Naive thymus-derived CD4-positive, alpha-beta T cell (primary cell): ENCODE results near the gene TSPAN8. TPM values are rescaled to one million over a fixed set of nuclear protein-coding genes. Genes with fewer than 3 reads are reported as not detected.

ENCODE experiments used
- ATAC-seq: fragments of 150-1000 bp; cut with Tn5 transposase; 2 replicates; pipeline ENCODE4 v1.10.0; 2021; ENCODE audit warnings: mild to moderate bottlenecking, moderate library complexity
- CTCF ChIA-PET: fragments of 350-600 bp; sonication (Branson Sonifier 250); formaldehyde crosslinking; loops from one replicate; lab custom pipeline; 2021; ENCODE audit warnings: antibody characterized with exemption; lab: Charles Lee
- POLR2A ChIA-PET: fragments of 350-600 bp; sonication (Branson Sonifier 250); formaldehyde crosslinking; loops from one replicate; lab custom pipeline; 2021; ENCODE audit warnings: antibody characterized with exemption, inconsistent platforms; lab: Charles Lee
- DNase-seq, 9 donors: peaks; one replicate each; pipeline versions ENCODE4 v3.0.0 to v3.0.0-alpha.2; 2020 to 2022; ENCODE audit warnings: mixed read lengths in 1 of 9
- H3K27ac ChIP-seq: one replicate; pipeline ENCODE4 v1.7.0; 2013; ENCODE audit warnings: mild to moderate bottlenecking, low read depth, low read length, moderate library complexity
- H3K27me3 ChIP-seq, 2 donors: one replicate each; pipeline ENCODE4 v1.7.0; 2013; ENCODE audit warnings: low read length in 2 of 2, mild to moderate bottlenecking in 2 of 2, moderate library complexity in 2 of 2; ENCODE audit not compliant: control insufficient read depth in 2 of 2, insufficient read depth in 2 of 2
- H3K36me3 ChIP-seq, 3 experiments: 1 replicate in 2 of 3; 2 replicates in 1 of 3; pipeline ENCODE4 v1.7.0; 2013; ENCODE audit warnings: low read length in 3 of 3, mild to moderate bottlenecking in 3 of 3, moderate library complexity in 1 of 3; ENCODE audit not compliant: insufficient read depth in 3 of 3, control insufficient read depth in 2 of 3
- H3K4me1 ChIP-seq, 2 donors: one replicate each; pipeline ENCODE4 v1.7.0; 2013; ENCODE audit warnings: low read length in 2 of 2, mild to moderate bottlenecking in 2 of 2, moderate library complexity in 1 of 2; ENCODE audit not compliant: control insufficient read depth in 2 of 2, insufficient read depth in 2 of 2
- H3K4me3 ChIP-seq: 2 replicates; pipeline ENCODE4 v1.7.0; 2013; ENCODE audit warnings: mild to moderate bottlenecking, low read length
- H3K9me3 ChIP-seq, 3 experiments: 1 replicate in 2 of 3; 2 replicates in 1 of 3; pipeline ENCODE4 v1.7.0; 2013; ENCODE audit warnings: low read length in 3 of 3; ENCODE audit not compliant: control insufficient read depth in 2 of 3
- H3K27ac Mint-ChIP-seq, 9 donors: one replicate each; pipeline ENCODE4 v1.8.0; 2020 to 2022; ENCODE audit warnings: mixed read lengths in 9 of 9, mild to moderate bottlenecking in 8 of 9, moderate library complexity in 5 of 9, inconsistent platforms in 2 of 9
- H3K27me3 Mint-ChIP-seq, 5 donors: one replicate each; pipeline ENCODE4 v1.8.0; 2021 to 2022; ENCODE audit warnings: mixed read lengths in 5 of 5, mild to moderate bottlenecking in 1 of 5
- H3K36me3 Mint-ChIP-seq, 5 donors: one replicate each; pipeline ENCODE4 v1.8.0; 2020 to 2022; ENCODE audit warnings: mixed read lengths in 5 of 5, mild to moderate bottlenecking in 3 of 5, inconsistent platforms in 1 of 5
- H3K4me1 Mint-ChIP-seq, 7 donors: one replicate each; pipeline ENCODE4 v1.8.0; 2020 to 2022; ENCODE audit warnings: mixed read lengths in 7 of 7, mild to moderate bottlenecking in 3 of 7, inconsistent platforms in 1 of 7
- H3K4me3 Mint-ChIP-seq, 10 donors: one replicate each; pipeline ENCODE4 v1.8.0; 2020 to 2022; ENCODE audit warnings: mild to moderate bottlenecking in 10 of 10, mixed read lengths in 10 of 10, moderate library complexity in 6 of 10, inconsistent platforms in 2 of 10
- H3K9me3 Mint-ChIP-seq, 11 donors: one replicate each; pipeline ENCODE4 v1.8.0; 2020 to 2022; ENCODE audit warnings: mixed read lengths in 11 of 11, mild to moderate bottlenecking in 4 of 11, inconsistent platforms in 1 of 11, moderate library complexity in 1 of 11
- intact Hi-C, 2 donors: fragments of 100-400 bp; cut with micrococcal nuclease; formaldehyde crosslinking; loops; one replicate each; pipeline ENCODE4 v1.15.1; 2023
- polyA plus RNA-seq, 2 donors: library from polyadenylated mRNA; unstranded; fragments of 300-500 nt; fragmentation: Illumina TruSeq; gene quantifications; one replicate each; pipeline ENCODE4 v1.2.3, GENCODE V29; 2021
- total RNA-seq, 6 experiments: library from RNA in 5 of 6; stranded (reverse) in 5 of 6; gene quantifications; 1 replicate in 5 of 6; 2 replicates in 1 of 6; pipeline ENCODE4 v1.2.3 and lab custom pipeline; 2021 to 2026

TSPAN8 gene
- total and polyA plus RNA-seq, 7 experiments from 2014 or later = not detected

DNA sequence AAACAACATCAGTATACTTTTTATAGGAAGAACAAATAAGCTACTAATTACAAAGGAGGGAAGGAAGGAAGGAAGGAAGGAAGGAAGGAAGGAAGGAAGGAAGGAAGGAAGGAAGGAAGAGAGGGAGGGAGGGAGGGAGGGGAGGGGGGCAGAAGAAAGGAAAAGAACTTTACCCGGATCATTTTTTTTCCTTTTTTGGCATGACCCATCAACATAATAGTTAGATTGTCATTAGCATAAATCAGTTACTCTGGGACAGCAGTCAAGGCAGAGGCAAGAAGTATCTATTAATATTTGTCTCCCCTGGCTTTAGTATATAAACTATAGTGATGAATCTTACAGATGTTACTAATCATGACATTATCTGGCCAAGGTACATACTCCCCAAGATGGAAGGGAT is 35.2 kb upstream of the TSPAN8 start:
- no peaks in the 10 kb centered on the region for H3K27me3 ChIP-seq
- Mint-ChIP-seq H3K27me3 (peaks cover 0 to 5% (median 0%) of the 10 kb centered on the region in 5 donors), H3K36me3 (no peaks in the 10 kb centered on the region), H3K27ac (no peak overlapping the region), H3K4me3 (no peak overlapping the region), H3K9me3 (peaks cover 0 to 7% (median 0%) of the 10 kb centered on the region in 11 donors), H3K4me1 (no peaks in the 10 kb centered on the region)
- POLR2A ChIA-PET = no interaction called here
- H3K4me1 ChIP-seq = no peaks in the 10 kb centered on the region
- H3K27ac ChIP-seq = no peak overlapping the region
- no peaks in the 10 kb centered on the region for H3K9me3 ChIP-seq
- DNase-seq (no peak), ATAC-seq (no peak)
- CTCF ChIA-PET = no interaction called here
- no peak overlapping the region for H3K4me3 ChIP-seq
- no peaks in the 10 kb centered on the region for H3K36me3 ChIP-seq
- intact Hi-C loops = no loop called here

DNA sequence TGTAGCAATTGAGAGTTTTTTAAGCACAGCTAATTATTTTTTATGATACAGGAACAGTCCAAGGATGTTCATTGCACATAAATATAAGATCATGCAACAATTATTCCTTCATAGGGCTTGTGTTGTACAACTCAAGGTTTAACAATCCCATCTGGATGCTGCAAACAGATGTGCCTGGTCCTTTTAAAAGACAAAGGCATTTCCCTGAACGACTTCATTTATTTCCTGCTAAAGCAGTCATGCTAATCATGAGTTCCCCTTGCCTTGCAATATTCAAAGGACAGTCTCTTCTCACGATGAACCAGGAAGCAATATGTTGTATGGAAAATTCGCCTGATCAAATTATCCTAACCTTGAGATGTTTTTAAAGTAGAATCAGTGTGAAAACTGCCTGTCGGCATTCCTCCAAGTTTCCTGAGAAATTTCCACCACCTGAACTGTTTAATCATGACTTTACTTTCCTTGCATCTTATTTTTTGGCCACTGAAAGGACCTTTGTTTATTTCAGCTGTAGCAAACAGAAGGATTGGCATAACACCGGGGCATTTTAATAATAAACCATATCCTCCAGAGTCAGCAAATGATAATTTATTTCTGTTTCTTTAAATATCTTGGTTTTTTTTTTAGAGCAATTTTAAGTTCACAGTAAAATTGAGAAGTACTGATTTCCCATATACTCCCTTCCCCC is 33.9 kb upstream of the TSPAN8 start:
- Histone ChIP-seq H3K36me3 (no peaks in the 10 kb centered on the region), H3K27ac (no peak overlapping the region), H3K9me3 (no peaks in the 10 kb centered on the region), H3K4me3 (no peak overlapping the region), H3K27me3 (no peaks in the 10 kb centered on the region), H3K4me1 (no peaks in the 10 kb centered on the region)
- H3K4me1 Mint-ChIP-seq = no peaks in the 10 kb centered on the region
- intact Hi-C loops = no loop called here
- H3K9me3 Mint-ChIP-seq = peaks cover 0 to 10% (median 0%) of the 10 kb centered on the region in 11 donors
- H3K4me3 Mint-ChIP-seq = no peak overlapping the region
- POLR2A ChIA-PET = no interaction called here
- no peak overlapping the region for H3K27ac Mint-ChIP-seq
- CTCF ChIA-PET = no interaction called here
- no peak for DNase-seq
- ATAC-seq = no peak
- no peaks in the 10 kb centered on the region for H3K36me3 Mint-ChIP-seq
- H3K27me3 Mint-ChIP-seq = no peaks in the 10 kb centered on the region

- ATAC-seq (no peak), DNase-seq (no peak)
- Histone ChIP-seq H3K4me3 (no peak overlapping the region), H3K36me3 (no peaks in the 10 kb centered on the region), H3K4me1 (no peaks in the 10 kb centered on the region), H3K9me3 (no peaks in the 10 kb centered on the region), H3K27me3 (no peaks in the 10 kb centered on the region), H3K27ac (no peak overlapping the region)
- no peaks in the 10 kb centered on the region for H3K4me1 Mint-ChIP-seq
- ChIA-PET CTCF (no interaction called here), POLR2A (no interaction called here)
- intact Hi-C loops = no loop called here
- H3K9me3 Mint-ChIP-seq = peaks cover 0 to 10% (median 0%) of the 10 kb centered on the region in 11 donors
- no peaks in the 10 kb centered on the region for H3K36me3 Mint-ChIP-seq
- H3K27me3 Mint-ChIP-seq = no peaks in the 10 kb centered on the region
- H3K27ac Mint-ChIP-seq = no peak overlapping the region
- no peak overlapping the region for H3K4me3 Mint-ChIP-seq
Measured at GRCh38 chr12:71190822-71191221, 33.0 kb upstream of the TSPAN8 start.

DNA sequence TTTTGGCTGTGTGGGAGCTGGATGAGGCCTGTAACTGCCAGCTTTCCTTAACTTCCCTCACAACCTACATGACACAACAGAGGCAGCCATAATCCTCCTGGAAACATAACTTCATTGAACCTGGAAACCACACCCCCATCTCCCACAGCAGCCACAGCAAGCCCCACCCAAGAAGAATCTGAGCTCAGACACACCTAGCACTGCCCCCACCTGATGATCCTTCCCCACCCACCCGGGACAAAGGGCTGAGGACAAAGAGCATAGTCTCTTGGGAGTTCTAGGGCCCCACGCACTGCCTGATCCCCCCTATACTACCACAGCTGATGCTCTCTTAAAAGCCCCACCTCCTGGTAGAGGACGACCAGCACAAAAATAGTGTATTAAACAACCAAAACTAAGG is 29.6 kb upstream of the TSPAN8 start:
- no peak overlapping the region for H3K27ac Mint-ChIP-seq
- intact Hi-C loops = no loop called here
- Histone ChIP-seq H3K27ac (no peak overlapping the region), H3K9me3 (no peaks in the 10 kb centered on the region), H3K4me3 (no peak overlapping the region), H3K4me1 (no peaks in the 10 kb centered on the region), H3K27me3 (no peaks in the 10 kb centered on the region), H3K36me3 (no peaks in the 10 kb centered on the region)
- peaks cover 0 to 16% (median 2%) of the 10 kb centered on the region in 11 donors for H3K9me3 Mint-ChIP-seq
- ChIA-PET CTCF (no interaction called here), POLR2A (no interaction called here)
- DNase-seq (no peak), ATAC-seq (no peak)
- no peaks in the 10 kb centered on the region for H3K27me3 Mint-ChIP-seq
- H3K36me3 Mint-ChIP-seq = no peaks in the 10 kb centered on the region
- H3K4me3 Mint-ChIP-seq = no peak overlapping the region
- no peaks in the 10 kb centered on the region for H3K4me1 Mint-ChIP-seq

DNA sequence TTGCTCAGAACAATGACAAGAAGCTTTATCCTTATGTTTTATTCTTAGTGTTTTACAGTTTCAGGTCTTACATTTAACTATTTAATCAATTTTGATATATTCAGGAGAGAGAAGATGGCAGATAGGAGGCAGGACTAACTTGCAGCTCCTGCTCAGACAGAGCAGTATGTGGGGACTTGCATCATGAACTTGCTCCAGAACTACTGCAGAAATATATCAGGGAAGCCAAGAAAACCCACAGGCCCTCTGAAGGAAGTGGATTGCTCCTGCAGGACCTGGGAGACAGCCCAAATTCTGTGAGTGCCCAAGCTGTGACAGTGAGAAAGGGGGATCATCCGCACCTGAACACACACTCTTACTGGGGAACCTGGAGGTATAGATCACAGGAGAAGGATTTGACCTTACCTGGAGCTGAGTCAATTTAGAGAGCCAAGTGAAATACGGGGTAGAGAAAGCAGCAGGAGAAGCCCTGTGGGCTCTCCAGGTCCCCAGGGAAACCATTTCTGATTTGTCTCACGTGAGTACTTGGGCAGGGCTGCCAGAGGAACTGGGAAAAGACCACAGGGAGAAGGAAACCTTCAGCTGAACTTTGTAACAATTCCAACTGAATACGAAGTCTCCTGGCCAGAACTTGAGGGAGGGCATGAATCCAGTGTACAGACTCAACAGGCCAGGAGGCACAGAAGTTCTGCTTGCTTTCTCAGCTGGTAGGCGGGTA is 28.9 kb upstream of the TSPAN8 start:
- H3K36me3 Mint-ChIP-seq = no peaks in the 10 kb centered on the region
- no peak overlapping the region for H3K27ac Mint-ChIP-seq
- ChIA-PET POLR2A (no interaction called here), CTCF (interaction anchor here (0.7 kb wide), 1 partner anchor 9 kb away, joined by 3 read pairs; no protein-coding TSS in a partner anchor)
- peaks cover 0 to 16% (median 2%) of the 10 kb centered on the region in 11 donors for H3K9me3 Mint-ChIP-seq
- no peak overlapping the region for H3K4me3 Mint-ChIP-seq
- DNase-seq (no peak), ATAC-seq (no peak)
- H3K27me3 Mint-ChIP-seq = no peaks in the 10 kb centered on the region
- intact Hi-C loops = no loop called here
- Histone ChIP-seq H3K27me3 (no peaks in the 10 kb centered on the region), H3K4me3 (no peak overlapping the region), H3K27ac (no peak overlapping the region), H3K4me1 (no peaks in the 10 kb centered on the region), H3K9me3 (no peaks in the 10 kb centered on the region), H3K36me3 (no peaks in the 10 kb centered on the region)
- H3K4me1 Mint-ChIP-seq = no peaks in the 10 kb centered on the region

DNA sequence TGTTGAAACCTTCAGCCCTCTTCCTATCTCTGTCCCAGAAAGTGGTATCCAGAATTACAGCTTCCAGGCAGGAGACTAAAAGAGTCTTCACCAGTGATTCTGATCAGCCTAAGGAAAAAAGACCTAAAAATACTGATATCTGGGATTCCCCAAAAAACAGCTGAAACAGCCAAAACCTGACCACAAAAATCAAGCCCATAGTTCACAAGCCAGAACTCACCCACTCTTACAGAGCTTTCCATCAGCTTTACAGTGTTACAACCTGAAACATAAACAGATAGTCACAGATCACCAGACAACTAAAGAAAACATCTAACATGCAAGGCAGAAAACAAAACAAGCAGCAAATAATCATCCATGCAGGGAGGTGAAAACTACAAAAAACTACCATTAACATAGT is 26.0 kb upstream of the TSPAN8 start:
- H3K9me3 ChIP-seq = no peaks in the 10 kb centered on the region
- no peaks in the 10 kb centered on the region for H3K36me3 ChIP-seq
- Mint-ChIP-seq H3K27me3 (no peaks in the 10 kb centered on the region), H3K9me3 (peaks cover 0 to 16% (median 4%) of the 10 kb centered on the region in 11 donors), H3K4me3 (no peak overlapping the region), H3K36me3 (no peaks in the 10 kb centered on the region), H3K27ac (peak overlapping the region in 1 of 9 donors; percentile 3), H3K4me1 (no peaks in the 10 kb centered on the region)
- no peak overlapping the region for H3K27ac ChIP-seq
- H3K27me3 ChIP-seq = no peaks in the 10 kb centered on the region
- intact Hi-C loops = no loop called here
- ATAC-seq (no peak), DNase-seq (no peak)
- CTCF ChIA-PET = no interaction called here
- H3K4me1 ChIP-seq = no peaks in the 10 kb centered on the region
- POLR2A ChIA-PET = no interaction called here
- no peak overlapping the region for H3K4me3 ChIP-seq

DNA sequence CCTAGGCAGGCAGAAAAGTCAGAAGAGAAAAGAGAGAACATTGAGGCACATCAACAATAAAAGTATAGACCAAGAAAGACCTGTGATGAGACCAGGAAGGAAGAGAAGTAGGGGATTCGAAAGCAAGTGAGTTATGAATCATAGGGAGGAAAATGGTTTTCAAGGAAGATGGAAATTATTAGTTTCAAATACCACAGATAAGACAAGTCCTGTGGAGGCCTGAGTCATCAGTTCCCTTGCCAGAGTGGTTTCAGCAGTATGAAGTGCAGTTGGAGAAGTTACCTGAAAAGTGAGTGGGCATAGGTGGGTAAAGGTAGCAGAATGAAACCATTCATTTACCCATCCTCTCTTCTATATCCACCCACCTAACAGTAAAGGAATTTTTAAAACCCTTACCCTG is 25.2 kb upstream of the TSPAN8 start:
- intact Hi-C loops = no loop called here
- H3K27me3 Mint-ChIP-seq = peaks cover 0 to 3% (median 0%) of the 10 kb centered on the region in 5 donors
- H3K4me3 Mint-ChIP-seq = no peak overlapping the region
- peaks cover 0 to 10% (median 4%) of the 10 kb centered on the region in 11 donors for H3K9me3 Mint-ChIP-seq
- Histone ChIP-seq H3K9me3 (no peaks in the 10 kb centered on the region), H3K4me3 (no peak overlapping the region), H3K36me3 (no peaks in the 10 kb centered on the region), H3K4me1 (no peaks in the 10 kb centered on the region), H3K27me3 (no peaks in the 10 kb centered on the region), H3K27ac (no peak overlapping the region)
- ChIA-PET POLR2A (no interaction called here), CTCF (no interaction called here)
- DNase-seq (no peak), ATAC-seq (no peak)
- H3K27ac Mint-ChIP-seq = no peak overlapping the region
- no peaks in the 10 kb centered on the region for H3K4me1 Mint-ChIP-seq
- H3K36me3 Mint-ChIP-seq = peaks cover 0 to under 1% (median 0%) of the 10 kb centered on the region in 5 donors
